Measurements from ENCODE around the gene ATP6V1B1. TPM values are rescaled to one million over a fixed set of nuclear protein-coding genes. Genes with fewer than 3 reads are reported as not detected.

Gene ATP6V1B1
- total and polyA plus RNA-seq, 10 of the 15 experiments (the other 5 are each of a cell fraction or from before 2014, with no cell fraction given): not detected

- in situ Hi-C loops (cut with MboI): loop anchor here (5.0 kb wide), 1 partner anchor 48 kb away; no protein-coding TSS in a partner anchor
- POLR2A ChIA-PET: interaction anchor here (0.5 kb wide), 1 partner anchor 142 kb away, joined by 3 read pairs; no protein-coding TSS in a partner anchor
- H3K4me2 ChIP-seq (ENCODE audit: control insufficient read depth, insufficient read depth): no peak overlapping the region
- H3K79me2 ChIP-seq (ENCODE audit: control insufficient read depth, insufficient read depth, low read length): no peaks in the 10 kb centered on the region
- no peaks in the 10 kb centered on the region for H3K4me1 ChIP-seq (ENCODE audit: control insufficient read depth, insufficient read depth, low read length)
- TF ChIP-seq SMAD5 (IDR thresholded peaks at IDR 0.05; ENCODE audit: low read depth): no peak
- TF ChIP-seq CTCF (IDR thresholded peaks at IDR 0.05 in 2 of 3, conservative IDR thresholded peaks at IDR 0.05 in 1 of 3; ENCODE audit: control insufficient read depth in 2 of 3, extremely low read depth in 1 of 3, insufficient read depth in 1 of 3, low read depth in 3 of 3, low read length in 3 of 3): peak; percentile 85 to 90 (median 88)
- TF ChIP-seq RAD21 (IDR thresholded peaks at IDR 0.05; ENCODE audit: insufficient read depth, low read depth, low read length): peak; percentile 71
- peak; percentile 85 for TF ChIP-seq SMC3 (IDR thresholded peaks at IDR 0.05; ENCODE audit: borderline replicate concordance, low read length)
- CTCF ChIA-PET: interaction anchor here (0.6 to 5.0 kb wide), 17 partner anchors 9 to 616 kb away, joined by 3 to 39 read pairs (median 4); no protein-coding TSS in a partner anchor
- RAD21 ChIA-PET (ENCODE audit: unreplicated experiment): interaction anchor here (1.0 to 2.3 kb wide), 3 partner anchors 29 to 616 kb away, joined by 3 to 8 read pairs (median 4); no protein-coding TSS in a partner anchor
- no peak for DNase-seq (ENCODE audit: low read depth, low spot score)
- H3K9ac ChIP-seq (ENCODE audit: control insufficient read depth, insufficient read depth, low read length): no peak overlapping the region
- BruUV-seq (replicated peaks): no TSS peak
- peaks cover 0 to 3% of the 10 kb centered on the region in 2 experiments; a peak in 2 of 4 replicates for H3K27me3 ChIP-seq (replicated peaks in 1 of 2; ENCODE audit: control insufficient read depth in 2 of 2, insufficient read depth in 2 of 2, low read length in 1 of 2)
- peak; percentile 92 for ATAC-seq
- intact Hi-C loops (cut with micrococcal nuclease; ENCODE audit: unreplicated experiment): loop anchor here (2.0 kb wide), 2 partner anchors 49 to 131 kb away; no protein-coding TSS in a partner anchor
- H2AFZ ChIP-seq (ENCODE audit: control insufficient read depth, low read depth, low read length): no peak overlapping the region
- peak; percentile 87 for FAIRE-seq
- 24% methylated on average over 16 of the region's 16 CpGs for WGBS (ENCODE audit: insufficient coverage, insufficient replicate concordance, low lambda C conversion rate, missing lambda C conversion rate)
- SMC1A ChIA-PET (ENCODE audit: uncharacterized antibody, unreplicated experiment): interaction anchor here (0.7 to 1.4 kb wide), 4 partner anchors 50 to 1286 kb away, joined by 3 to 4 read pairs (median 3); no protein-coding TSS in a partner anchor
- no peak overlapping the region for H3K4me3 ChIP-seq
- no peaks in the 10 kb centered on the region for H3K9me3 ChIP-seq (replicated peaks; ENCODE audit: control insufficient read depth, insufficient read depth, low read length)
- no peaks in the 10 kb centered on the region for H3K36me3 ChIP-seq (ENCODE audit: control insufficient read depth in 2 of 2, insufficient read depth in 2 of 2, low read length in 1 of 2)
- H3K27ac ChIP-seq (ENCODE audit: control insufficient read depth, insufficient read depth): no peak overlapping the region
- H4K20me1 ChIP-seq (ENCODE audit: control insufficient read depth, insufficient read depth): no peaks in the 10 kb centered on the region
These were observed 15.9 kb upstream of the ATP6V1B1 start for GRCh38 chr2:70919672-70920366.

Data from GM12878 (cell line).